SJSA1 (cell line): Measurements from ENCODE around the gene RNF152. TPM values are rescaled to one million over a fixed set of nuclear protein-coding genes. Genes with fewer than 3 reads are reported as not detected.

ENCODE experiments used
- DNase-seq, 2 experiments: peaks; one replicate each; pipeline ENCODE4 v3.0.0-alpha.2; 2015 to 2020; ENCODE audit warnings: low spot score in 2 of 2, low read depth in 1 of 2
- H3K27ac ChIP-seq: fragments of 250-450 bp; sonication (Bioruptor Pico); 2 replicates; pipeline ENCODE4 v1.5.1; 2020; ENCODE audit warnings: mild to moderate bottlenecking, moderate library complexity
- H3K27me3 ChIP-seq: fragments of 250-450 bp; sonication (Bioruptor Pico); replicated peaks from 2 replicates; pipeline ENCODE4 v1.5.1; 2020; ENCODE audit warnings: mild to moderate bottlenecking, moderate library complexity
- H3K36me3 ChIP-seq: fragments of 250-450 bp; sonication (Bioruptor Pico); 2 replicates; pipeline ENCODE4 v1.5.1; 2020; ENCODE audit warnings: mild to moderate bottlenecking
- H3K4me1 ChIP-seq: fragments of 250-450 bp; sonication (Bioruptor Pico); replicated peaks from 2 replicates; pipeline ENCODE4 v1.6.1; 2021; ENCODE audit warnings: mild to moderate bottlenecking
- H3K4me3 ChIP-seq: fragments of 250-450 bp; sonication (Bioruptor Pico); 2 replicates; pipeline ENCODE4 v1.5.1; 2020; ENCODE audit warnings: mild to moderate bottlenecking
- H3K9me3 ChIP-seq: fragments of 250-450 bp; sonication (Bioruptor Pico); replicated peaks from 2 replicates; pipeline ENCODE4 v1.5.1; 2020; ENCODE audit warnings: mild to moderate bottlenecking
- total RNA-seq: library from RNA; depleted of rRNA; stranded (reverse); fragments of >200 nt; shearing (Covaris generic); gene quantifications from 2 replicates; pipeline ENCODE4 v1.2.3, GENCODE V29; 2014

The RNF152 gene
- total RNA-seq, 1 experiment from 2014 or later: 18.0 TPM

GRCh38 chr18:61908661-61909060 lies 15.9 kb upstream of the RNF152 start:
- no peak overlapping the region for H3K4me3 ChIP-seq
- DNase-seq: no peak
- H3K27me3 ChIP-seq: no peaks in the 10 kb centered on the region
- no peaks in the 10 kb centered on the region for H3K4me1 ChIP-seq
- H3K36me3 ChIP-seq: no peaks in the 10 kb centered on the region
- H3K27ac ChIP-seq: no peak overlapping the region
- no peaks in the 10 kb centered on the region for H3K9me3 ChIP-seq

DNA sequence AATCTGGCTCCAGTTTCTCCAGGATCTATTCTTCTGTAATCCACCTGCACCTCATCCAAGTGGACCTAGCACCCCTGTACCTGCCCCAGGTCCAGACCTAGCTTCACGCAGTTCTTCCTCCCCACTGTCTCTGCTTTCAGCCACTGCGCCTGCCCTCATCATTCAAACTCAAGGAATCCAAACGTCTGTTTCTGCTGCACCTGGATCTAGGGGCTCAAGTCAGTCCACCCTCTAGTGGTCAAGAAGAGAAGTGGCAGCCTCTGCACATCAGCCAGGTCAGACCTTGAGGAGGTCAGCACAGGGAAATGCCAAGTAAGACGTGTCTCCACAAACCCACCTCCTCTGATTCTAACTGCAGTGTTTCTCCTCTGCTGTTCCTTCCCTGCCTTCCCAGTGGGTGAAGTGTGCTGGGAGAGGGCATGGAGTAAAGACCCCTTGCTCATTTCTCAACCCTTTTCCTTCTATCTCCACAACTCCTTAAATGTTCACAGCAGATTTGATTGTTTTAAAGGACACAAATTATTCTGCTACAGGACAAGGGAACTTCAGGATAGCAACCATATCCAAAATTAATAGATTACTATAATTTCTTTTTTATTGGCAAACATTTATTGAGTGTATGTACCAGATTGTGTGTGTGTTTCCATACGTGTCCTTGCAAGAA lies 8.6 kb upstream of the RNF152 start:
- Histone ChIP-seq H3K9me3 (no peaks in the 10 kb centered on the region), H3K27me3 (no peaks in the 10 kb centered on the region), H3K4me1 (peaks cover 13% of the 10 kb centered on the region), H3K27ac (no peak overlapping the region), H3K36me3 (no peaks in the 10 kb centered on the region), H3K4me3 (no peak overlapping the region)
- DNase-seq: peak; percentile 58

GRCh38 chr18:61900504-61901281 lies 7.9 kb upstream of the RNF152 start:
- Histone ChIP-seq H3K27me3 (no peaks in the 10 kb centered on the region), H3K27ac (no peak overlapping the region), H3K4me3 (no peak overlapping the region), H3K4me1 (peaks cover 15% of the 10 kb centered on the region), H3K9me3 (no peaks in the 10 kb centered on the region), H3K36me3 (no peaks in the 10 kb centered on the region)
- no peak for DNase-seq

GRCh38 chr18:61898640-61899101 lies 5.9 kb upstream of the RNF152 start:
- H3K9me3 ChIP-seq: no peaks in the 10 kb centered on the region
- H3K27me3 ChIP-seq: no peaks in the 10 kb centered on the region
- peaks cover 18% of the 10 kb centered on the region for H3K4me1 ChIP-seq
- no peak overlapping the region for H3K27ac ChIP-seq
- DNase-seq: no peak
- no peak overlapping the region for H3K4me3 ChIP-seq
- H3K36me3 ChIP-seq: peaks cover 4% of the 10 kb centered on the region

DNA sequence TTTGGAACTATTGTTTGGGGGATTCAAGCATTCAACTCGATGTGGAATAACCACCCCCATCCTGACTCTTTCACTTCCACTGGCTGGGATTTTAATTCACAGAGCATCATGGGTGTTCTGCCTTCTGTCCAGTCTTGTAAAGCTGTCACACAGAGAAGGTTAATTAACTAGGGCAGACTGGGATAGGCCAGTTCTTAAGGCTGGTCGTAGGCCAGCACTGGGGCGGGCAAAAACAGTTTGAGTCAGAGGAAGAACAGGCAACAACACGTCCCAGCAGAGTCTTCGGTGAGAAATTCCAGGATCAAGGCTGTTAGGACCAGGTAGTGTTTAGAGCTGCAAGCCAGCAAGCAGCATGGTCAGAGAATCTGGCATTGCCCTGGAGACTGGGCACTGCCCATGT lies 4.0 kb upstream of the RNF152 start:
- H3K9me3 ChIP-seq: no peaks in the 10 kb centered on the region
- peaks cover 15% of the 10 kb centered on the region for H3K36me3 ChIP-seq
- H3K27me3 ChIP-seq: no peaks in the 10 kb centered on the region
- peak in 1 of 2 experiments; percentile 28 for DNase-seq
- no peak overlapping the region for H3K27ac ChIP-seq
- H3K4me3 ChIP-seq: no peak overlapping the region
- peaks cover 29% of the 10 kb centered on the region for H3K4me1 ChIP-seq

DNA sequence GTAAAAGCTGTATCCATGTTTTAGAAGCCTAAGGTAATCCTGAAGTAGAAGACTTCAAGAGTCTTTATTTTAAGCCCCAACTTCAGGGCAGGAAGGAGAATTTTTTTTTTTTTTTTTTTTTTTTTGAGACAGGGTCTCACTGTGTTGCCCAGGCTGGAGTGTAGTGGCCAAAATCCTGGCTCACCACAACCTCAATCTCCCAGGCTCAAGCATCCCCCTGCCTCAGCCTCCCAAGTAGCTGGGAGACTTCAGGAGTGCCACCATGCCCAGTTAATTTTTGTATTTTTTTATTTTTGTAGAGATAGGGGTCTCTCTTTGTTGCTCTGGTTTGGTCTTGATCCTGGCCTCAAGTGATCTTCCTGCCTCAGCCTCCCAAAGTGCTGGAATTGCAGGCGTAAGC lies 3.3 kb upstream of the RNF152 start:
- Histone ChIP-seq H3K9me3 (no peaks in the 10 kb centered on the region), H3K4me1 (peaks cover 35% of the 10 kb centered on the region), H3K4me3 (no peak overlapping the region), H3K27ac (no peak overlapping the region), H3K36me3 (peaks cover 19% of the 10 kb centered on the region), H3K27me3 (no peaks in the 10 kb centered on the region)
- DNase-seq: no peak

DNA sequence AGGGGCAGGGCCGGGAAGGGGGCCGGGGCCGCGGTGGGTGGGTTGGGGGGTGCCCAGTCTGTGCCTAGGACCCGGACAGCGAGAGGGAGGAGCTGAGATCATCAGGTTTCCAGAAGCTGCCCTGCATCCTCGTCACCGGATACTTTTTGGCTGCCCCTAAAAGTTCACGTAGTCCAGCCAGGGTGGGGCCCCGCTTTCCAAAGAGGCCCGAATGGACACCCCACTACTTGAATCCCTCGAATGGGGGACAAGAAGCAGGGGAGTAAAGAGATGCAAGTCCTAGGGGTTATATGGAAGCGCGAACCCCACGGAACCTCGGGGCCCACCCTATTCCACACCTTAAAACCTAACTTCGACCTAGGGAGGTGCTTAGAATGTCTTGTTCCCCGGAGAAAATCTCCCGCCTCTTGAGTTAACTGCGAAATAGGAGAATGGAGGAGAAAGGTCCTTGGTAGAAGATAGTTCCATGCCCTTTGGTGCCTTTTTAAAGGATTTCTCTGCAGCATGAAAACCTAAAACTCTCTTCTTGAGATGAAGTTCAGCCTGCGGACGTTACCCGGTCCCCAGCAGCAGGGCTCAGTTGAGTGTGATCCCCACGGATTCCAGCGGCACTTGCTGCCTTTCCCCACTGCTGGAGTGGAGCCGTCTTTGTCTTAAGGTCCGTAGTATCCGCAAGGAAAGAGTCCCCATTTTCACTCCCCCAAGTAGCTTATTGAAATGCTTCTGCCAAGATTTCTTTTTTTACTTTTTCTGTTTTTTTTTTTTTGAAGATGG lies 2.1 kb upstream of the RNF152 start:
- Histone ChIP-seq H3K36me3 (peaks cover 30% of the 10 kb centered on the region), H3K4me1 (peaks cover 47% of the 10 kb centered on the region), H3K9me3 (no peaks in the 10 kb centered on the region), H3K27ac (no peak overlapping the region), H3K4me3 (peak overlapping the region; percentile 95), H3K27me3 (no peaks in the 10 kb centered on the region)
- no peak for DNase-seq

DNA sequence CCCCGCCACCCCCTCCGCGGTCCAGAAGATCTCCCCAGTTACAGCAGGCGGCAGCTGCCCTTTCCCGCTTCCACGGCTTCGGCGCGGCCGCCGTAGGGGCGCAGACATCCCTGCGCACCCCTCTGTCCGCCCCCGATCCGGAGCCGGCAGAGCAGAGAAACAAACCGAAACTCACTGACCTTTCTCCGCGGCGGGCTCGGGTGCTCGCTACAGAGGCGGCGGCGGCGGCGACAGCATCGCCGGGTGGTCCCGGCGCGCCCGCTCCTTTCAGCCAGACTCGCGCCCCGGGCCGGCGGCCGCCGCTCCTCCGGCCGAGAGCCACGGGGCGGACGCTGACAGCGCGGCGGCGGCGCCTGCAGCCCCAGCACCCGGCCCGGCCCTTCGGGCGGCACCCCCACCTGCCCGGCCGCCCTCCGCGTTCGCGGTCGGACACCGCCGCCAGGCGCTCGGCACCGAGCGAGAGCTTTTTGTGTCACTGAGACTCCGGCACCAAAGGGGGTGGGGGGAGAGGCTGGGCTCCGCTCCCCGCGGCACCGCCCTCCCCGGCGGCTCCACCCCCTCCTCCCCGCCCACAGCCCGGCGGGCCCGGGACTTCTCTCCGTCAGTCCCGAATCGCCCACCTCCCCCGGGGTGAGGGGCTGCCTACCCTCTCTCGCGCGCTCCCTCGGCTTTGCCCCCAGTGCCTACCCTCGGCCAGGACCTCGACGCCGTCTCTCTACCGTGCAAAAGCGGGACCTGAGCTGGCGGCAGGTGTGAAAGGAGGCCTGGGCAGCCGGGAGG lies 1.4 kb upstream of the RNF152 start:
- Histone ChIP-seq H3K27ac (peak overlapping the region; percentile 56), H3K4me3 (peak overlapping the region; percentile 95), H3K4me1 (peaks cover 53% of the 10 kb centered on the region), H3K36me3 (peaks cover 33% of the 10 kb centered on the region), H3K27me3 (no peaks in the 10 kb centered on the region), H3K9me3 (no peaks in the 10 kb centered on the region)
- peak; percentile 62 to 87 for DNase-seq

DNA sequence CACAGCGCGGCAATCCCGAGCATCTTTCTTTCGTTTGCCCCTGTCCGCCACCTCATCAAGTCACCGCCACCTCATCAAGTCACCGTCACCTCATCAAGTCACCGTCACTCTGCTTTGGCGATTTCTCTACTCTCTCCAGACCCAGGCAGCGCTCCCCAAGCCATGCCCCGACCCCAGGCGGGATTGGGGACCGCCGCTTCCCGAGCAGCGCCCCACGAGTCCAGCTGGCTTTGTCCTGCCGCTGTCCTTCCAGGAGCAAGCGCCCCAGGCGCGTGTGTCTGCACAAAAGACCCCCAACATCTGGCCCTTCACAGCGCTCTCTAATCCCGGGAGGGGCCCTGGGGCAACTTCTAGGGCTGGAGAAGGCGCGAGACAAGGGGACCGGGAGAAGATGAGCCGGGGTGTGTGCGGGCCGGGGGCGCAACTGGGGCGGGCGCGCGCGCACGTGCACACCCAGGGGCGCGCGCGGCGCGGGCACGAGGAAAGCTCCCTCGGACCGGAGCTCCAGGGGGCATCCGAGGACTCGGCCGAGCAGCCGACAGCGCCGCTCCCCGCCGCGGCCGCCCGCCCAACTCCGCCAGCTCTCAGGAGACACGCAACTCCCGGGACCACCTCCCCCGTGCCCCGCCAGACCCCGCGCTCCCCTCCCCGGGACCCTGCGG lies 633 bp upstream of the RNF152 start:
- Histone ChIP-seq H3K27ac (peak overlapping the region; percentile 56), H3K27me3 (no peaks in the 10 kb centered on the region), H3K9me3 (no peaks in the 10 kb centered on the region), H3K4me3 (peak overlapping the region; percentile 95), H3K36me3 (peaks cover 40% of the 10 kb centered on the region), H3K4me1 (peaks cover 54% of the 10 kb centered on the region)
- DNase-seq: peak; percentile 68 to 70

- peak in 1 of 2 experiments; percentile 25 for DNase-seq
- Histone ChIP-seq H3K9me3 (no peaks in the 10 kb centered on the region), H3K4me1 (peaks cover 58% of the 10 kb centered on the region), H3K27me3 (no peaks in the 10 kb centered on the region), H3K27ac (no peak overlapping the region), H3K4me3 (0 out of 2 replicates have a peak overlapping the region, but pooled peaks have one; percentile 95), H3K36me3 (peaks cover 53% of the 10 kb centered on the region)
Measured at GRCh38 chr18:61891894-61892293, 913 bp downstream of the RNF152 start.

DNA sequence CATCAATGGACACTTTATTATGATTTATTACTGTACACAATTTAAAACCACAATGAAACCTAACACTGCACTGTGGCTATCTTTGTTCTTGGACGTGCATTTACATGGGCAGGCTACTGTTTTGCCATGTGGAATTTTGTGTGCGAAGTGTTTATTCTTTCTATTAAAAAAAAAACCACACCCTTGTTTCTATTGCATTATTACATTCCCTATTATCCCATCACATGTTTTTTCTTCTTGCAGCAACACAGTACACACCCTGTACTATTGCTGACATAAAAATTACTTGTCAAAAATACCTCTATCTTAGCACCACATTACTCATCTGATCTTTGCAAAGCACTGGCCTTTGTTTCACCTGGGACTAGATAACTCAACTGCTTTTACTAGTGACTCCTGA lies 1.5 kb downstream of the RNF152 start:
- DNase-seq: peak in 1 of 2 experiments; percentile 68
- Histone ChIP-seq H3K4me1 (peaks cover 55% of the 10 kb centered on the region), H3K9me3 (no peaks in the 10 kb centered on the region), H3K4me3 (no peak overlapping the region), H3K27me3 (no peaks in the 10 kb centered on the region), H3K27ac (no peak overlapping the region), H3K36me3 (peaks cover 60% of the 10 kb centered on the region)

GRCh38 chr18:61890344-61890743 lies 2.5 kb downstream of the RNF152 start:
- Histone ChIP-seq H3K36me3 (peaks cover 63% of the 10 kb centered on the region), H3K9me3 (no peaks in the 10 kb centered on the region), H3K4me3 (no peak overlapping the region), H3K27ac (no peak overlapping the region), H3K4me1 (peaks cover 58% of the 10 kb centered on the region), H3K27me3 (no peaks in the 10 kb centered on the region)
- no peak for DNase-seq

DNA sequence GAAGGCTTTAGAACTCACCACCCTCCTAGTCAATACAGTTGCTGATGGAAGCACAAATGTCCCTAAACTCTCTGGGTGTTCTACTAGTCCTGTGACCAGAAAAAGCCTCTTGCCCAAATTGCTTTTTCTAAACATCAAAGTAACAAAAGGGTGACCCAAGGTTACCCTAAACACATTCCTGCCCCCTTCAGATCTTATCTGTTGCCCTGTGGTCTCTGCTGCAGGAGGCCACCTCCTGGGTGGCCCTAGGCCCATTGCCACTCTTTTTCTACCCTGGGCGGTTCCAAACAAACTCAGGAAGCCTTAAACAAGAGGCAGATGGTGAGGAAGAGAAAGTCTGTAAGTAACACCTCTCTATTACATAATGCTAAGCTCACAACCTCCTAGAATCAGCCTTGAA lies 3.3 kb downstream of the RNF152 start:
- DNase-seq: peak; percentile 91 to 96
- peaks cover 63% of the 10 kb centered on the region for H3K4me1 ChIP-seq

More for the DNA sequence above, 3.3 kb downstream of the RNF152 start:
- Histone ChIP-seq H3K4me3 (no peak overlapping the region), H3K36me3 (peaks cover 70% of the 10 kb centered on the region), H3K27ac (peak overlapping the region; percentile 49), H3K9me3 (no peaks in the 10 kb centered on the region), H3K27me3 (no peaks in the 10 kb centered on the region)
